Muscle of arm (tissue), 12 donors: ENCODE data around the gene HDAC8. TPM values are rescaled to one million over a fixed set of nuclear protein-coding genes. Genes with fewer than 3 reads are reported as not detected.
"Not testable (repeated sequence)": the region's sequence is repeated elsewhere in the genome, so short reads cannot be mapped to it uniquely, and the experiment has no call there.

Experiments
- DNase-seq: peaks from one replicate; pipeline ENCODE4 v3.0.0-alpha.2; 2013
- polyA plus RNA-seq, 12 donors: library from polyadenylated mRNA; unstranded; fragments of 120-200 nt; gene quantifications; one replicate each; pipeline ENCODE4 v1.2.1, GENCODE V29; 2013; ENCODE audit not compliant: insufficient read length in 12 of 12

Gene HDAC8
- polyA plus RNA-seq, 12 donors, result 12.6 to 31.2 (median 19.2) TPM; not detected in 1

GRCh38 chrX:72466493-72466892 is 106.2 kb downstream of the HDAC8 start:
- DNase-seq, result no peak

GRCh38 chrX:72465889-72466288 is 106.8 kb downstream of the HDAC8 start:
- no peak for DNase-seq

GRCh38 chrX:72461766-72462165 is 110.9 kb downstream of the HDAC8 start:
- no peak for DNase-seq

DNA sequence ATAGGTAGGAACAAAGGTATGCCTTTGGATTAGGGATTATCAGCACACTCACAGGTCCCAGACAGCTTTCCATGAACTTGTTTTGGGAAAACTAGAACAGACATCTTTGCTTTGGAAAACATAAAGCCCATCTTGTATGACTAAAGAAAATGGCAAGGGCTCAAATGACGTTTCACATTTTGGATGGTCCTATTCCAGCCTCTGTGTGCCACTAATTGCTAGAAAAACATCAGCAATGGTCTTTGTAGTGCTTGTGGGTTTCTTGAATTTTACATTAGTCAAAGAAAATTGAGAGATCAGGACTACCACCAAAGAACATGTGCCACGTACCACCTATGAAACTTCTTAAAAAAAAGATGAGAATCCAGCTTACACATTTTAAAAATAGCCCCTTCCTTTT is 111.4 kb downstream of the HDAC8 start:
- DNase-seq, result no peak

GRCh38 chrX:72460715-72461114 is 111.9 kb downstream of the HDAC8 start:
- DNase-seq, result no peak

DNA sequence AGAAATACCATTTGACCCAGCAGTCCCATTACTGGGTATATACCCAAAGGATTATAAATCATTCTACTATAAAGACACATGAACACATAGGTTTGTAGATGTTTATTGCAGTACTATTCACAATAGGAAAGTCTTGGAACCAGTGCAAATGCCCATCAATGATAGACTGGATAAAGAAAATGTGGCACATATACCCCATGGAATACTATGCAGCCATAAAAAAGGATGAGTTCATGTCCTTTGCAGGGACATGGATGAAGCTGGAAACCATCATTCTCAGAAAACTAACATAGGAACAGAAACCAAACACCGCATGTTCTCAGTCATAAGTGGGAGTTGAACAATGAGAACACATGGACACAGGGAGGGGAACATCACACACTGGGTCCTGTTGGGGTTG is 123.6 kb downstream of the HDAC8 start:
- not testable (repeated sequence) for DNase-seq

- DNase-seq, result not testable (repeated sequence)
These were observed 131.9 kb downstream of the HDAC8 start for GRCh38 chrX:72440764-72441163.

DNA sequence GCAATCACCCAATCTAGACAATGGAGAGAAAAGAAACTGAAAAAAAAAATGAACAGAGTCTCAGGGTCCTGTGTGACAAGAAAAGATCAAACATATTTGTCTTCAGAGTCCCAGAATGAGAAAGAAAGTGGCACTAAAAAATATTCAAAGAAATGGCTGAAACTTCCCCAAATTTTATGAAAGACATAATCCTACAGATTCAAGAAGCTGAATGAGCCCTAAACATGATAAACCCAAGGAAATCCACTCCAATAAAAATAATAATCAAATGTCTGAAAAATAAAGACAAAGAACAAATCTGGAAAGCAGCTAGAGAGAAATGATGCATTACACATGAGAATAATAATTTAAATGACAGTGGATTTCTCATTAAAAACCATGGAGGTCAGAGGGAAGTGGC is 136.6 kb downstream of the HDAC8 start:
- DNase-seq, result no peak

- DNase-seq, result no peak
These were observed 142.2 kb downstream of the HDAC8 start for GRCh38 chrX:72430405-72430968.

- DNase-seq, result no peak
These were observed 150.8 kb downstream of the HDAC8 start for GRCh38 chrX:72421797-72422196.

DNA sequence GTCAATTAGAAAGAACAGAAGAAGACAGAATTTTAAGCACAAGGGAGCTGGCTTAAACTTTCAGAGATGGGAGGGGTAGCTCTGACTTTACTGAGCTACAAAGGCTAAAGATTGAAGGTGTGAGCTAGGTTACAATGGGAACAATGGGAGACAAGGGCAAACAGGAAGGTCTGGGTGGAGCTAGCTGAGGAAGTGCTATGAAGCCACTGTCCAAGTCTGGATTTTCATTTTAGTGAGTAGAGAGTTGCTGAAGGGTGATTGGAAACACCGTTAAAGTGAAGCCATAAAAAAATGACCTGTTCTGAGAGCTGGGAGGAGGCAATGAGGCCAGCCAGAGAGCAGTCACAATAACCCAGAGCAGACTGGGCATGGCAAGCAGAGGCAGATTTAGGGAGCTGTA is 162.7 kb downstream of the HDAC8 start:
- DNase-seq, result no peak

DNA sequence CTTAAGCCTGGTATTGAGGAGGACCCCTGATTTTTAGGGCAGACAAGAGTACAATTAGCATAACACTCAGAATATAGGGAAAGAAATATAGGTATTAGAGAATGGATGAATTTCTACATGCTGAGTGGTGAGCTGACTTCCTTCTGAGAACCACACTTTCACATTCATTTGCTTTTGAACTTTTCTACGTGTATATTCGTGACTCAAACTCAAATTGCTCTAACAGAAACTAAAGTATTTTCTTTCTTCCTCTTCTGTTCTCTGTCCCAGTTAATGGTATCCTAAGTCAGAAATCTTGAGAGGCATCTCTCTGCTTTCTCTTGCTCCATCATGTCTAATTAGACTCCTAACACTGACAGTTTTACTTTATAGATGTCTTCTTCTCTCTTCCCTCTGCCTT is 163.8 kb downstream of the HDAC8 start:
- DNase-seq, result no peak

GRCh38 chrX:72405136-72405535 is 167.5 kb downstream of the HDAC8 start:
- not testable (repeated sequence) for DNase-seq

DNA sequence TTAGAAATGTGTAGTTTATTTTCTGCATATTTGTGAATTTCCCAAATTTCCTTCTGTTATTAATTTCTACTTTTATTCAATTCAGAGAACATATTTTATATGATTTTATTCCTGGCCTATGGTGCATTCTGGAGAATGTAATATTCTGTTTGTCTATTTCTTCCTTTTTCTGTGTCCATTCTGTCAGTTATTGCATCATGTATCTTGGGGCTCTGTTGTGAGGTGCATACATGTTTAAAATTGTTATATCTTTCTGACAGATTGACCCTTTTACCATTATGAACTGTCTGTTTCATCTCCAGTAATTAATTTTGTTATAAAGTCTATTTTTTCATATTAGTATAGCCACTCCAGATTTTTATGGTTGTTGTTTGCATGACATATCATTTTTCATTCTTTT is 170.0 kb downstream of the HDAC8 start:
- no peak for DNase-seq

DNA sequence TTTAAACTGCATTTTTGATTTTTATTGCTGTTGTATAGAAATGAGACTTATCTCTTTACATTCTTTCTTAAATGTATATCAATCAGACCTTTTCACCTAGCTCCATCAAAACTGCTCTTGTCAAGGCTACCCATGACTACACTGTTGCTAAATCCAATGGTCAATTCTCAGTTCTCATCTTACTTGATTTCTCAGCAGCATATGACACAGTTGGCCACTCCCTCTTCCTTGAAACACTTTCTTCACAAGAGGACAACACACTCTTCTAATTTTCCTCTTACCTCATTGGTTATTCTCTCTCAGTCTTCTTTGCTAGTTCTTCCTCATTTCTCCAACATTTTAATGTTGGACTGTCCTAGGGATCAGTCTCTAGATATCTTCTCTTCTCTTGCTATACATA is 172.8 kb downstream of the HDAC8 start:
- no peak for DNase-seq

GRCh38 chrX:72396117-72396516 is 176.5 kb downstream of the HDAC8 start:
- no peak for DNase-seq

DNA sequence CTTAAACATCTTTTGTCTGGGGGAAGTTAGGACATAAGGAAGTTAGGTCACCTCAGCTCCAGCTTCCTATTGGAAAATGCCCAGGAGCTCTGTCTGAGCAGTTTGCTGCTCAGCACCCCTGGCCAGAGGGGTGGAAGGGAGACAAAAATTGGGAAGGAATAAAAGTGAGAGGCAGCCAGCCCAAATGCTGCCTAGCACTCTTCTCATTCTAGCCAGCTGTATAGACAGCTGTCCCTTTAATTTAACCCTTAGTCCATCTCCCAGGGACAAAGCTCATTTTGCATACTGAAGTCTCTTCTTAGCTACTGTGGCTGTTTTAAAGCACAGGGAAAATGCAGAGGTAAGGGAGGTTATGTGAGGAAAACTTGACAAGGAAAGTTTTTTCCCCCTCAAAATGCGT is 177.4 kb downstream of the HDAC8 start:
- DNase-seq, result no peak

- DNase-seq, result no peak
These were observed 178.0 kb downstream of the HDAC8 start for GRCh38 chrX:72394518-72395170.

GRCh38 chrX:72393836-72394517 is 178.7 kb downstream of the HDAC8 start:
- DNase-seq, result no peak

- no peak for DNase-seq
These were observed 179.5 kb downstream of the HDAC8 start for GRCh38 chrX:72392816-72393800.

- no peak for DNase-seq
These were observed 180.6 kb downstream of the HDAC8 start for GRCh38 chrX:72392042-72392441.

- DNase-seq, result no peak
These were observed 185.4 kb downstream of the HDAC8 start for GRCh38 chrX:72387247-72387646.
